Measurements from ENCODE around the gene GCHFR.

- TF ChIP-seq POLR2A (IDR thresholded peaks at IDR 0.05; ENCODE audit: low read depth, low read length) (no peak), POLR2AphosphoS5 (IDR thresholded peaks at IDR 0.05; ENCODE audit: low read depth, low read length) (no peak)
Measured at GRCh38 chr15:40739047-40739446, 24.8 kb upstream of the GCHFR start.

All from GM12892 (cell line).